Activated CD4-positive, alpha-beta T cell treated with anti-CD3 and anti-CD28 coated beads for 24 hours (primary cell): ENCODE data around the gene NCLN.
"Not testable (repeated sequence)": the region's sequence is repeated elsewhere in the genome, so short reads cannot be mapped to it uniquely, and the experiment has no call there.

Experiments used
- DNase-seq, 2 donors: peaks; one replicate each; pipeline ENCODE4 v3.0.0-alpha.2; 2020; ENCODE audit warnings: low read depth in 2 of 2

NCLN gene

DNA sequence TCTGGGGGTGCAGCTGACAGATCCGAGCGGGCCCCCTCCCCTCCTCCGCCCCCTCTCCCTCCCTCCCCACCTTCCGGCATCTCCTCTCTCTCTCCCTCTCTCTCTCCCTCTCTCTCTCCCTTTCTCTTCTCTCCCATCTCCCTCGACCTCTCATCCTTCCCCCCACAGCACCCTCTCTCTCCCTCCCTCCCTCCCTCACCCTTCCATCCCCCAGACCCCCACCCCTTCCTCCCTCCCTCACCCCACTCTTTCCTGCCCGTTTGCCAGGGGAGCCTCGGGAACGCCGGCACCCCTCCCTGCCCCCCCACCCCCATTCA, 39.4 kb downstream of the NCLN start:
- no peak for DNase-seq

GRCh38 chr19:3225677-3226093, 40.0 kb downstream of the NCLN start:
- no peak for DNase-seq

DNA sequence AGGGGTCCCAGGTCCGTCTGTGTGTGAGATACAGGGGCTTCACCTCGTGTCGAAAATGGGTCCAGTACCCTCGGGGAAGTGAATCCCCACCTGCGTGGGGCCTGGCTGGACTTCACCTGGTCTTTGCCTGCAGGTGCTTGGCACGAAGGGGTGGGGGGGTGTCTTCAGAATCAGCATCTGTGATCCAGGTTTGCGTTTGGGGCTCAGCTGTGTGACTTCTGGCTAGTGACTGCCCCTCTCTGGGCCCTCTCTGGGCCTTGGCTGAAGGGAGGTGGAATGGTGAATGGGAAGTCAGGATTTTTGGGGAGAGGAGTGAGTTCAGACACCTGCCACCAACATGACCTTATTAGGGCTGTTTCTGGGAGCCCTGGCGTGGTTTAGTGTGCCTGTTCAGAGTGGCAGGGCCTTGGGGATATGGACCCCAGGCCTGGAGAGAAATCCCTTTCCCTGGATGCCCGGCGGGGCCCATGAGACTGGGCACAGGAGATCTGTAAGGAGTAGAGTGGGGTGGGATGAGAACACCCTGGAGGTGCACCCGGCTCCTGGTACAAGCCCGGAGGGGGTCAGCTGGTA, 41.4 kb downstream of the NCLN start:
- DNase-seq, result no peak

- no peak for DNase-seq
These were observed 43.6 kb downstream of the NCLN start for GRCh38 chr19:3229346-3229743.

GRCh38 chr19:3229888-3230496, 44.3 kb downstream of the NCLN start:
- DNase-seq, result no peak

GRCh38 chr19:3231288-3231687, 45.6 kb downstream of the NCLN start:
- no peak for DNase-seq

DNA sequence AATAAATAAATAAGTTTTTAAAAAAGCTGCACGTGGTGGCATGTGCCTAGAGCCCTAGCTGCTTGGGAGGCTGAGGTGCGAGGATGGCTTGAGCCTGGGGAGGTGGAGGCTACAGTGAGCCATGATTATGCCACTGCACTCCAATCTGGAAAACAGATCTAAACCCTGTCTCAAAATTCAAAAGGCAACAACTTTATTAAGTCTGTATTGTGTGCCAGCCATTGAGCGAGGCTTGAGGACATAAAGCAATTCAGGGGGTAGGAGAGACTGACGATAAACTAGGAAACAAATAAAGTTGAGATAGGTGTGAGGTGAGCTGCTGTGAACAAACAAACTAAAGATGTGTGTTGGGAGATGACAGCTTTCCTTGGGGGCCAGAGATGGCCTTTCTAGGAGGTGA, 47.4 kb downstream of the NCLN start:
- DNase-seq, result no peak

DNA sequence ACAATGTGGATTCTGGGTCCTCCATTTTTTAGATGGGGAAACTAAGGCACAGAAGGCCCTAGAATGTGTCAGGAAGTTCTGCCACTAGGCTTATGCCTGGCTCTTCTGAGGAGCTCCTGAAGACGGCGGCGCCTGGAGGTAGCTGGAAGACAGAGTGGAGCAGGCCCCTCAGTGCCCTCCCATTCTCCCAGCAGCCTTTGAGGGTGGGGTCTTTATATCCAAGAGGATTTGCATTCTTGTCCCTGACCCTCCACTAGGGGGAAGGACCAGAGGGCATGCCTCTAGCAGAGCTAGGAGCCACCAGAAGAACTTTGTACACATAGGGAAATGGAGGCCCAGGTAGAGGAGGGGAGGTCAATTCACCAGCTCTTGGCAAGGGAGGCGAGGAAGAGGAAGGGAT, 48.1 kb downstream of the NCLN start:
- no peak for DNase-seq

- peak in 1 of 2 donors; percentile 40 for DNase-seq
These were observed 49.1 kb downstream of the NCLN start for GRCh38 chr19:3234800-3235199.

- DNase-seq, result not testable (repeated sequence)
These were observed 49.9 kb downstream of the NCLN start for GRCh38 chr19:3235604-3236003.

DNA sequence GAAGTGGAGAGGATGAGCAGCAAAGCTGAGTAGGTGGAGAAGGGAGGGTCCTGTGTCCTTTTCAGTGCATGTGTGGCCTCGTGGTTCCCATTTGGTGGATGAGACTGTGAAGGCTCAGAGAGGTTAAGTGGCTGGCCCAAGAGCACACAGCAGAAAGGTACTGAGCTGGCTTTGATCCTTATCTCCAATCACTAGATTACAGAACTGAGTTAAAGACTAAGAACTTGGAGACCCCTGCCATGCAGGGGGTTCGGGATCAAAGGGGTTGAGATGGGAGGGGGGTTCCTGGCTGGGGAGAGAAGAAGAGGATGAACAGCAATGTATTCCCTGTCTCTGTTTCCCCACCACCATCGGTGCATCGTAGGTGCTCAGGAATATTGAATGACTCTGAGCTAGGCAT, 50.5 kb downstream of the NCLN start:
- no peak for DNase-seq

GRCh38 chr19:3238066-3238561, 52.4 kb downstream of the NCLN start:
- no peak for DNase-seq

DNA sequence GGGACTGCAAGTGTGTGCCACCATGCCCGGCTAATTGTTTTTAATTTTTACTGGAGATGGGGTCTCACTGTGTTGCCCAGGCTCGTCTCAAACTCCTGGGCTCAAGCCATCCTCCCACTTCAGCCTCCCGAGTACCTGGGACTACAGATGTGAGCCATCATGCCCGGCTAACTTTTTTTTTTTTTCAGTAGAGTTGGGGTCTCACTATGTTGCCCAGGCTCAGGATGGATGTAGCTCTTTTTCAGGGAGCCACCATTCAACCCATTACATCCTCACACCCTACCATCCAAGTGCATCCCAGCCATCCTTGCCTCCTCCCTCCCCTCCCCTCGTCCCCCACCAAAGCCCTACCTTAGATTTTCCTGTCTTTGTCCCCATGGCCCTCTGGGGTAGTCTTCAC, 53.6 kb downstream of the NCLN start:
- DNase-seq, result no peak

DNA sequence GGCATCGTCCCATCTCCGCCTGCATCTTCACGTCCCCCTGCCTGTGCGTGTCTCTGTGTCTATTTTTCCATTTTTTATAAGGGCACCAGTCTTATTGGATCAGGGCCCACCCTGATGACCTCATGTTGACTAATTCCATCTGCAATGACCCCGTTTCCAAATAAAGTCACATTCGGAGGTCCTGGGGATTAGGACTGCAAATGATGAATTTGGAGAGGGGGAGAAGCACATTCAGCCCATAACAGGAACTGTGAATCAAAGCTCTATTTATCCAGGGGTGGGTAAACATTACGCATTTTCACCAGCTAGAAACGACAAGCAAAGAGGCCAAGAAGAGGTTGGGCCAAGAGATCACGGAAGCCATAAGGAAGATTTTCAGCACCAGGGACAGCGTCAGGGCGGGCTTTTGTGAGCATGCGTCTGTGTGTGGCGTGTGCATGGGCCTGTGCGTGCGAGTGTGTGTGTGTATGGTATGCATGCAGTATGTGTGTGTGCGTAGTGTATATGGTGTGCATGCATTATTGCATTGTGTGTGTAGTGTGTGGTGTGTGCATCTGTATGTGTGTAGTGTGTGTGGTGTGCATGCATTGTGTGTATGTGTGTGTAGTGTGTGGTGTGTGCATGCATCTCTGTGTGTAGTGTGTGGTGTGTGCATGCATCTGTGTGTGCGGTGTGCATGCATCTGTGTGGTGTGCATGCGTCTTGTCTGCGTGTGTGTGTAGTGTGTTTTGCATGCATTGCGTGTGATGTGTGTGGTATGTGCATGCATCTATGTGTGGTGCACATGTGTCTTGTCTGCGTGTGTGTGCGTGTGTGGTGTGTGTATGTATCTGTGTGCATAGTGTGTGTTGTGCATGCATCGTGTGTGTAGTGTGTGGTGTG, 58.3 kb downstream of the NCLN start:
- peak; percentile 35 to 37 for DNase-seq

GRCh38 chr19:3245050-3245449, 59.3 kb downstream of the NCLN start:
- no peak for DNase-seq

DNA sequence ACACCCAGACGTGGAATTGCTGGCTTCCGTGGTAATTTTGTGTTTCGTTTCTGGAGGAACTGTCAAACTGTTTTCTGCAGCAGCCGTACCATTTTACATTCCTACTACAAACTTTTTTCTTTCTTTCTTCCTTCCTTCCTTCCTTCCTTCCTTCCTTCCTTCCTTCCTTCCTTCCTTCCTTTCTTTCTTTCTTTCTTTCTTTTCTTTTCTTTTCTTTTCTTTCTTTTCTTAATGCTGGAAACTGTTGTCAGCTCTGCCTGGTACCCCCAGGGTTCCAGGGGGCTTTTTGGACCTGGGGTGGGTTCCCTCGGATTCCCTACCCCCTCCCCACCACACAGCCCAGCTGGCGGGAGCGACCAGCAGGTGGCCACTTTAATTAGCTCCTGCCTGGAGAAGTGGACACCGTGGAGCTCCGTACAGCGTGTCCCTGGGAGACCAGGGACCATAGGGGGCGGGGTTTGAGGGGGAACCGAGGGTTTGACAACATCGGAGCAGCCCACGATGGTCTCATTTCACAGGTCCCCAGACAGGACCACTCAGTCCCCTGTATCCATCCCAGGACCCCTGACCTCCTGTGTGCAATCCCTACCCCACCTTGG, 63.1 kb downstream of the NCLN start:
- DNase-seq, result no peak

DNA sequence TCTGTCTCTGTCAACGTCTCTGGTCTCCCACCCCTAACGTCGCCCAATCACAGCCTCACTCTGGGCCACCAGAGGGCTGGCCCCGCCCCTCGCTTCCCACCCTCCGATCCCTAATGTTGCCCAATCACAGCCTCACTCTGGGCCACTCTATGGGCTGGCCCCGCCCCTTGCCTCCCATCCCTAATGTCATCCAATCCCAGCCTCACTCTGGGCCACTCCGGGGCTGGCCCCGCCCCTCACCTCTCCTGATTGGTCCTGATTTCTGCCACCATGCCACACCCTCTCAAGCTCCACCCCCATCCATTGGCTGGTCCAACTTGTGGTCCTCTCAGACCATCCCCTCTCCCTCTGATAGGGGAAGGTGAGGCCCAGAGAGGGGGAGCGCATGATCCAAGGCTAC, 63.7 kb downstream of the NCLN start:
- no peak for DNase-seq

DNA sequence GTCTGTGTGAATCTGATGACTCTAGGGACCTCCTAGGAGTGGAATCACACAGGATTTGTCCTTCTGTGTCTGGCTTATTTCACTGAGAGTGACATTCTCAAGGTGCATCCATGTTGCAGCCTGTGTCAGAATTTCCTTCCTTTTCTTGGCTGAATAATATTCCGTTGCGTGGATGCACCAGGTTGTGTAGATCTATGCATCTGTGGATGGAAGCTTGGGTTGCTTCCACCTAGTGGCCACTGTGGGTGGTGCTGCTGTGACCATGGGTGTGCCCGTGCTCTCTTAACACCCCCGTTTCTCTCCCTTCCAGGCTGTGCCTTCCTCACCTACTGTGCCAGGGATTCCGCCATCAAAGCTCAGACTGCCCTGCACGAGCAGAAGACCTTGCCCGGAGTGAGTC, 64.9 kb downstream of the NCLN start:
- DNase-seq, result peak; percentile 18 to 33

DNA sequence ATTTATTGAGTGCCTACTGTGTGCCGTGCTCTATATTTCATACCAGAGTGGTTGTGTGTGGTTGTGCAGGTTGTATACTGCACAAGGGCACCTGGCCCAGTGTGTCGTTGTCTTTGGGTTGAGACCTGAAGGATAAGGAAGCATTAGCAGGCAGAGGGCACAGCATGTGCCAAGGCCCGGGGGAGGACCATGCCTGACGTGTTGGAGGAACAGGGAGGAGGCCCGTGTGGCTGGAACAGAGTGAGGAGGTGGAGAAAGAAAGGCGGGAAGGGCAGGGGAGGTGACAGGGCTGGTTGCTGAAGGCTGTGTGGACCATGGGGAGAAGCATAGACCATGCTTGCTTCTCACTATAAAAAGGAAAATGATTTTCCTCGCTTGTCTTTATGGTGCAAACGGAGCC, 65.5 kb downstream of the NCLN start:
- DNase-seq, result no peak

DNA sequence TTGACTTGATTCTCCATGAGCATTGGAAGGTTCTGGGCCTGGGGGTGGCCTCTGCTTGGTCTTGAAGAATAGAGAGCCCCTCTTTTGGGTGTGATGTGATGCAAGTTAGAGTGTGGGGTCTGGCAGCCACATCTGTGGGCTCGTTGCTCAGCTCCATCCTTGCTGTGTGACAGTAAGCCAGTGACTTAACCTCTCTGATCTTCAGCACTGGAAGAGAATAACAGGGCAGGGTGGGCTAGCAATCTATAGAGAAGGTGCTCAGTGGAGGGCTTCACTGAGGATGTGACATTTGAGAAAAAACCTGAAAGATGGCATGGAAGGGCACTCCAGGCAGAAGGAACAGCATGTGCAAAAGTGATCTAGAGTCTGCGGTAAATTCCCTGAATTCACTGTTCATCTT, 66.9 kb downstream of the NCLN start:
- DNase-seq, result no peak

DNA sequence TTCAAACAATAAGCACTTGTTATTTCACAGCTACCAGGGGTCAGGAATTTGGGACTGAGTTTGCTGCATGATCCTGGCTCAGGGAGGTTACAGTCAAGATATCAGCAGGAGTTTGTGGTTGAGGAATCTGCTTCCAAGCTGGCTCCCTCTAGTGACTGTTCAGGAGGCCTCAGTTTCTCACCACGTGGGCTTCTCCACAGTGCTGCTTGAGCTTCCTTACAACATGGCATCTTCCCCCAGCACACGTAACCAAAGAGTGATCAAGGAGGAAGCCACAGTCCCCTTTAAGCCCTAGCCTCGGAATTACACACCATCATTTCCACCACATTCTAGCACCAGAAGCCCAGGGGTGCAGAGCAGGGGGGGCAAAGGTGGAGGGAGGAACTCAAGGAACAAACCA, 67.5 kb downstream of the NCLN start:
- DNase-seq, result no peak

GRCh38 chr19:3254520-3254919, 68.8 kb downstream of the NCLN start:
- DNase-seq, result no peak

DNA sequence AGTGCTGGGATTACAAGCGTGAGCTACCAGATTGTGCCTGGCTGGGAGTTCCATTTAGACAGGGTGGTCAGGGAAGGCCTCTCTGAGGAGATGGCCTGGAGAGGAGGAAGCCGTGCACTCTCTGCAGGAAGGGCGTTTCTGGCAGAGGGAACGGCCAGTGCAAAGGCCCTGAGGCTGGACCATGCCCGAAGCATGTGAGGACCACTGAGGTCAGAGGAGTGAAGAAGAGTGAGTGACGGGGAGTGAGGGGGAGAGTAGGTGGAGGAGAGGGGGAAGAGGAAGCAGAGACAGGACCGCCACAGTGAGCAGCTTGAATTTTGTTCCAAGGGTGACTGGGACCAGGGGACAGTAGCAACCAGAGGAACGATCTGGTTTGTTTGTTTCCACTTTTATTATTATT, 71.3 kb downstream of the NCLN start:
- no peak for DNase-seq
